NCI-H2227 (cell line): ENCODE results near the gene NBPF1.
"Not testable (repeated sequence)": the region's sequence is repeated elsewhere in the genome, so short reads cannot be mapped to it uniquely, and the experiment has no call there.

Experiments
- DNase-seq: peaks from one replicate; lab custom pipeline; 2025; ENCODE audit not compliant: unreplicated experiment; lab: John Stamatoyannopoulos, UW

NBPF1 gene

DNA sequence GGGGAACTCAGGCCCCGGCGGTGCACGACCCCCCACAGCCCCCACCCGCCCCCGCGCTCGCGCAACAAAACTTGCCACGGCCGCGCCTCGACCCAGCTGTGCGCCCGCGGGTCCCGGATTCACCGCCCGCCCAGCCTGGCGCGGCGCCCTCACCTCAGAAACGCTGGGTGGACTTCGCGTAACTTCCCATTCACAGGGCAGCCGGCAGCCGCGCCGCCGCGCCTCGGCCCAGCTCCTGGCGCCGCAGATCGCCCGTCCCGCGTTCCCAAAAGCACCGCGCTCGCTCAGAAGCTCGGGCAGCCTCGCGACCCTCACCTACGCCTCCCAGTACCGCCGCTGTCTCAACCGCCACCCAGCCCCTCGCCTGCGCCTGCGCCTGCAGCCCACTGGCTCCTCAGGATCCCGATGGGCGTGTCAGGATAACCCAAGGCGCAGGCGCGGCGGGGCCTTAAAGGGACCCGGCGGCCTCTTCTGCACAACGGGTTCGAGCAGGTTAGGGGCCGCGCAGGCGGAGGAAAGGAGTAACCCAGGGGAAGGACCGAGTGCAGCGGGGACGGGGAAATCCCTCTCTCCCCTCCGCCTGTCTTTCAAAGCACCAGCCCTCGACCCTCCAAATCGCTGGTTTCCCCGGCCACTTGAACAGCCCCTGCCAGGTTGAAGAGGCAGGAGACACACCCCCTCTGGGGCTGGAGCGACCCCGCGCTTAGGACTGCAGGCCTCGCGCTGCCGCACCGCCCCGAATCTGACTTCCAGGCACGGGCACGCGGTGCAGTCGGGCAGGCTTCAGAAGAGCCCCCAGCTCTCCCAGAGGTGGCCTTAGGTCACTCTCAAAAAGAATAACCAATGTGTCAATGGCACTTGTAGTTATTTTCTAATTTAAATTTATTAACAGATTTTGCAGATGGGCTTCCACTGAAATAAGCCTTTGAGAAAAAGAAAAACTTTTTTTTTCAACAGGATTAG is at the start of gene NBPF1:
Gene NBPF1 (minus strand): TSS at position 380 of the 963 bp plus-strand sequence.
- DNase-seq = peak; percentile 100

DNA sequence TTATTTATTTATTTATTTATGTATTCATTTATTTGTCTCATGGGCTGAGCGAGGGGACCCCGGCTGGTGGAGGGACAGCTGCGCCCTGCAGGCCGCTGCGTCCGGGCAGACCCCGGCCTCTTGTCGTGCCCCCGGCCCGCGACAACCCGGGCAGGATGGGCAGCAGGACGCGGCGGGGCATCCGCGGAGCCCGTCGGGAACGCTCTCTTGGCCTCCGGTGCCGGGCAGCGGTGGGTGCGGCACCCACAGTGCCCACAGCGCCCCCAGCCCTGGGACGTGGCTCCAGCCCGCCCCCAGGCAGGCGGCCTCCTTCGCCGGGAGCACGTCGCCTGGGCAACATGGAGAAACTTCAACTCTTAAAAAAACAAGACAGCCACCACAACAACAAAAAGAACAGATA is 44.9 kb upstream of the NBPF1 start:
- DNase-seq = not testable (repeated sequence)

- not testable (repeated sequence) for DNase-seq
These were observed 43.8 kb upstream of the NBPF1 start for GRCh38 chr1:16656981-16657683.

DNA sequence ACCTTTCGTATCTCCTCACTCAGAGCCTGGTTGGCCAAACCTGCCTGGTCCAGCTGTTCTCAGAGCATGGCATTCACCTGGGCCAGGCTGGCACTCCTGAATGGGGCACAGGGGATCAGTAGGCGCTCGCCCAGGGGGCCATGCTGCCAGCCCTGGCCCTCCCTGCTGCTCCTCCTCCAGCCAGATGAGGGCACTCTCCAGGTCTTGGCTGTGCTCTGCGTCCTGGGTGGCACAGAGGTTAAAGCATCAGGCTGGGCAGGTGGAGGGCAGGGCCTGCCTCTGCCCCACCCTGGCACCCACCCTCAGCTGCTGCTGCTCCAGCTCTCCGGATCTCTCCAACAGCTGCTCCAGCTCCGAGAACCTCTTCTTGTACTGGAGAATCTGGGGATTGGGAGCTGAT is 43.2 kb upstream of the NBPF1 start:
- not testable (repeated sequence) for DNase-seq

GRCh38 chr1:16651560-16651959 is 38.2 kb upstream of the NBPF1 start:
- DNase-seq = not testable (repeated sequence)

DNA sequence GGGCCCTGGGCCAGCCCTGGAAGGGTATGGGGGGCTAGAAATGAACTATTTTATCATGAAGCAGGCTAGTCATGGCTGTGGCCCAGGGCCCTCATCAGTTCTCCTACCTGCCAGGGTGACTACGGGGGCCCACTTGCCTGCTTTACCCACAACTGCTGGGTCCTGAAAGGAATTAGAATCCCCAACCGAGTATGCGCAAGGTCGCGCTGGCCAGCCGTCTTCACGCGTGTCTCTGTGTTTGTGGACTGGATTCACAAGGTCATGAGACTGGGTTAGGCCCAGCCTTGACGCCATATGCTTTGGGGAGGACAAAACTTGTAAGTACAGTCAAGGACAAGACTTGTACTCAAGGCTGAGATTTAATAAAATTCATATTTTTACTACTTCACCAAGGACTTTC is 36.6 kb upstream of the NBPF1 start:
- not testable (repeated sequence) for DNase-seq

GRCh38 chr1:16649390-16649789 is 36.0 kb upstream of the NBPF1 start:
- not testable (repeated sequence) for DNase-seq

- not testable (repeated sequence) for DNase-seq
These were observed 35.4 kb upstream of the NBPF1 start for GRCh38 chr1:16648756-16649155.

DNA sequence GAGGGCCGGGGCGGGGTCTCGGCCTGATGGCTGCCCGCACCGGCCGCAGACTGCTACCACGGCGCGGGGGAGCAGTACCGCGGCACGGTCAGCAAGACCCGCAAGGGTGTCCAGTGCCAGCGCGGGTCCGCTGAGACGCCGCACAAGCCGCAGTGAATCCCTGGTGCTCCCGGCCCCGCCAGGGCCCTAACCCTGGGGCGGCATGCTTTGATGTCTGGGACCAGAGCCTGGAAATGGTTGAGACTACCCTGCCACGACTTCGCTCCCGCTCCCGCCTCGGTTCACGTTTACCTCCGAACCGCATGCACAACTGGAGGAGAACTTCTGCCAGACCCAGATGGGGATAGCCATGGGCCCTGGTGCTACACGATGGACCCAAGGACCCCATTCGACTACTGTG is 34.9 kb upstream of the NBPF1 start:
- DNase-seq = not testable (repeated sequence)

- DNase-seq = not testable (repeated sequence)
These were observed 34.1 kb upstream of the NBPF1 start for GRCh38 chr1:16647179-16648176.

DNA sequence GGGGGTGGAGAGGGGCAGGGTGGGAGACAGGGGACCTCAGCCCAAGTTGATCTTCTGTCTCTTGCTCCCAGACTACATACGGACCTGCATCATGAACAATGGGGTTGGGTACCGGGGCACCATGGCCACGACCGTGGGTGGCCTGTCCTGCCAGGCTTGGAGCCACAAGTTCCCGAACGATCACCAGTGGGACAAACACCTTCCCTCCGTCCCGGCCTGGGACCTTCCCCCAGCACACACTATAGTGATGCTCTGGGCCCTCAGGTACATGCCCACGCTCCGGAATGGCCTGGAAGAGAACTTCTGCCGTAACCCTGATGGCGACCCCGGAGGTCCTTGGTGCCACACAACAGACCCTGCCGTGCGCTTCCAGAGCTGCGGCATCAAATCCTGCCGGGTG is 33.4 kb upstream of the NBPF1 start:
- not testable (repeated sequence) for DNase-seq

GRCh38 chr1:16646061-16646664 is 32.8 kb upstream of the NBPF1 start:
- DNase-seq = not testable (repeated sequence)

- not testable (repeated sequence) for DNase-seq
These were observed 32.1 kb upstream of the NBPF1 start for GRCh38 chr1:16645271-16646060.

- DNase-seq = peak; percentile 100
These were observed 31.3 kb upstream of the NBPF1 start for GRCh38 chr1:16644482-16645270.

- no peak for DNase-seq
These were observed 30.8 kb upstream of the NBPF1 start for GRCh38 chr1:16644193-16644481.

DNA sequence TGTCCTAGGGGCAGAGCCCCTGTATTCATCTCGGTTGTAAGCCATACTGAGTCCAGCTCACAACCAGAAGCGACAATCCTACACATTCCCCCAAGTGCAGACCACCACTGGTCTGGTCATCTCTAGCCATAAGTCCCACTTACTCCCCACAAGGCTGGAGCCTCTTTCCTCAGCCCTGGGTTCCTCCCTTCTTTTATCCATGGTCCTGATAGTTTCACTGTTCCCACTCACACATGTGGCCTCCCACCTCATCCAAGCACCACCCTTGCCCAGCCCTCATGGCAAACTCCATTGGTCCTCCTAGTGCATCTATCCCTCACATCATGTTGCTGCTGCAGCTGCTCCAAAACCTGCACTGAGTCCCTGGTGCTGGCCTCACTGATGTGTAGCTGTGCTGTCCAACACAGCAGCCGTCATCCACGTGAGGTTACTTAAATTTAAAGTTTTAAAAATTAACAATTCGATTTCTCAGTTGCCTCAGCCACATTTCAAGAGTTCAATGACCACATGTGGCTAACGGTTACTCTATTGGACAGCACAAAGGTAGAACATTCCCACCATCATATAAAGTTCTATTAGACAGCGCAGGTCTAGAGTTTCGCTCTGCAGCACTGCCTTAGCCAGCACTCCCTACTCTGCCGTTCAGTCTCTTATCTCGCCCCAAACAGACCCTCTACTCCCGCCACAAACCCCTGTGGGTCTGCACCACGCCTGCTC is 30.3 kb upstream of the NBPF1 start:
- DNase-seq = not testable (repeated sequence)

GRCh38 chr1:16643001-16643411 is 29.6 kb upstream of the NBPF1 start:
- DNase-seq = not testable (repeated sequence)
